Measurements from ENCODE around the gene R3HDM2. TPM values are rescaled to one million over a fixed set of nuclear protein-coding genes. Genes with fewer than 3 reads are reported as not detected.

The R3HDM2 gene
- total and polyA plus RNA-seq, 2 experiments from 2014 or later = 13.4 to 28.7 TPM

DNA sequence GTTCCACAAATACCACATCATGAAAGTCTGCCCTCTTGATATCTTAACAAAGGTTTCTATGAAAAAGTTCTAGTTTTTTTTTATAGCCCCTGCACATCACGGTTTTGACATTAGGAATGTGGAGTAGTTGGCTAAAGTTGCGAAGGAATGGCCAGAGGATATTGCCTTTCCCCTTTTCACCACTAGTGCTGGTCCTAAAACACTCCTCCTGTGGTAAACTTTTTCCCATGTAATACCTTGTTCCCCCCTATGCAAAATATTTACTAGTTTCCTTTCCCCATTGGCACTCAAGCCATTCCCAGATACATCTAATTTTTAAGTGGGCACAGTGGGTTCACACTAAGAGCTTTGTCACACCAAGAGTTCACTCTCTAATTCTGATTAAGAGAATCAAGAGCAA, 33.4 kb downstream of the R3HDM2 start:
- Histone ChIP-seq H4K20me1 (ENCODE audit: insufficient read depth, poor library complexity, severe bottlenecking) (peaks cover 3% of the 10 kb centered on the region), H3K4me3 (no peak overlapping the region), H3K4me1 (ENCODE audit: insufficient read depth) (no peaks in the 10 kb centered on the region), H3K36me3 (replicated peaks; ENCODE audit: insufficient read depth, low read depth) (no peaks in the 10 kb centered on the region), H3K27ac (no peak overlapping the region), H3K79me2 (peaks cover 23% of the 10 kb centered on the region), H3K9me3 (ENCODE audit: low read depth) (no peaks in the 10 kb centered on the region), H3K4me2 (no peak overlapping the region), H3K9me2 (replicated peaks; ENCODE audit: insufficient read depth) (no peaks in the 10 kb centered on the region), H2AFZ (no peak overlapping the region), H3K27me3 (no peaks in the 10 kb centered on the region)
- TF ChIP-seq, protein P1, sequence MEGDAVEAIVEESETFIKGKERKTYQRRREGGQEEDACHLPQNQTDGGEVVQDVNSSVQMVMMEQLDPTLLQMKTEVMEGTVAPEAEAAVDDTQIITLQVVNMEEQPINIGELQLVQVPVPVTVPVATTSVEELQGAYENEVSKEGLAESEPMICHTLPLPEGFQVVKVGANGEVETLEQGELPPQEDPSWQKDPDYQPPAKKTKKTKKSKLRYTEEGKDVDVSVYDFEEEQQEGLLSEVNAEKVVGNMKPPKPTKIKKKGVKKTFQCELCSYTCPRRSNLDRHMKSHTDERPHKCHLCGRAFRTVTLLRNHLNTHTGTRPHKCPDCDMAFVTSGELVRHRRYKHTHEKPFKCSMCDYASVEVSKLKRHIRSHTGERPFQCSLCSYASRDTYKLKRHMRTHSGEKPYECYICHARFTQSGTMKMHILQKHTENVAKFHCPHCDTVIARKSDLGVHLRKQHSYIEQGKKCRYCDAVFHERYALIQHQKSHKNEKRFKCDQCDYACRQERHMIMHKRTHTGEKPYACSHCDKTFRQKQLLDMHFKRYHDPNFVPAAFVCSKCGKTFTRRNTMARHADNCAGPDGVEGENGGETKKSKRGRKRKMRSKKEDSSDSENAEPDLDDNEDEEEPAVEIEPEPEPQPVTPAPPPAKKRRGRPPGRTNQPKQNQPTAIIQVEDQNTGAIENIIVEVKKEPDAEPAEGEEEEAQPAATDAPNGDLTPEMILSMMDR (IDR thresholded peaks at IDR 0.05; ENCODE audit: poor library complexity) = no peak
- TF ChIP-seq EZH2 (IDR thresholded peaks at IDR 0.05; ENCODE audit: borderline replicate concordance) (no peak), EZH2phosphoT487 (IDR thresholded peaks at IDR 0.05; ENCODE audit: low read depth, severe bottlenecking, unreplicated experiment) (no peak)
- 90% methylated on average over 2 of the region's 2 CpGs for WGBS (ENCODE audit: low lambda C conversion rate, missing lambda C conversion rate)
- DNase-seq (ENCODE audit: low spot score) = no peak

DNA sequence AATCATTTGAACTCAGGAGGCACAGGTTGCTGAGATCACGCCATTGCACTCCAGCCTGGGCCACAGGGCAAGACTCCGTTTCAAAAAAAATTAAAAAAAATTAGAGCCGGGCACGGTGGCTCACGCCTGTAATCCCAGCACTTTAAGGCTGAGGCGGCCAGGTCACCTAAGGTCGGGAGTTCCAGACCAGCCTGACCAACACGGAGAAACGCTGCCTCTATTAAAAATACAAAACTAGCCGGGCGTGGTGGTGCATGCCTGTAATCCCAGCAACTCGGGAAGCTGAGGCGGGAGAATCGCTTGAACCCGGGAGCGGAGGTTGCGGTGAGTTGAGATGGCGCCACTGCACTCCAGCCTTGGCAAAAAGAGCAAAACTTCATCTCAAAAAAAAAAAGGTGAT, 35.7 kb downstream of the R3HDM2 start:
- peaks cover 15% of the 10 kb centered on the region for H3K79me2 ChIP-seq
- no peaks in the 10 kb centered on the region for H4K20me1 ChIP-seq (ENCODE audit: insufficient read depth, poor library complexity, severe bottlenecking)
- H3K27me3 ChIP-seq = no peaks in the 10 kb centered on the region
- no peak for DNase-seq (ENCODE audit: low spot score)
- TF ChIP-seq, protein P1 (IDR thresholded peaks at IDR 0.05; ENCODE audit: poor library complexity) = no peak
- no peak for TF ChIP-seq EZH2phosphoT487 (IDR thresholded peaks at IDR 0.05; ENCODE audit: low read depth, severe bottlenecking, unreplicated experiment)
- no peak overlapping the region for H3K27ac ChIP-seq
- H3K4me2 ChIP-seq = no peak overlapping the region
- H3K4me1 ChIP-seq (ENCODE audit: insufficient read depth) = no peaks in the 10 kb centered on the region
- no peak overlapping the region for H3K4me3 ChIP-seq
- WGBS (ENCODE audit: low lambda C conversion rate, missing lambda C conversion rate) = 98% methylated on average over 18 of the region's 18 CpGs
- no peak overlapping the region for H2AFZ ChIP-seq
- H3K9me2 ChIP-seq (replicated peaks; ENCODE audit: insufficient read depth) = no peaks in the 10 kb centered on the region
- H3K9me3 ChIP-seq (ENCODE audit: low read depth) = no peaks in the 10 kb centered on the region
- H3K36me3 ChIP-seq (replicated peaks; ENCODE audit: insufficient read depth, low read depth) = no peaks in the 10 kb centered on the region

DNA sequence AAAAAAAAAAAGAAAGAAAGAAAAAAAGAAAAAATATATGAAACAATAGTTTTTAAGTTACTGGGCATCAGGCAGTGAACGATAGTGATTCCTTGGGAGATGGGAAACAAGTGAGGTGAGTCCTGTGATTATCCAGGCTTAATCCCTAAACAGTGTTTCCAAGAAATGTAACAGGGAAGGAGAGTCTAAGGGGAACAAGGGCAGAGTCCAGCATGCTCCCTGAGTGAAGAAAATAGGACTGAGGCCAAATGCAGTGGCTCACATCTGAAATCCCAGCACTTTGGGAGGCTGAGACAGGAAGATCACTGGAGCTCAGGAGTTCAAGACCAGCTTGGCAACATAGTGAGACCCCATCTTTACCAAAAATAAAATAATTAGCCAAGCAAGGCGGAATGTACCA, 40.7 kb downstream of the R3HDM2 start:
- peak overlapping the region; percentile 64 for H3K27ac ChIP-seq
- H2AFZ ChIP-seq = no peak overlapping the region
- peaks cover 9% of the 10 kb centered on the region for H3K79me2 ChIP-seq
- no peaks in the 10 kb centered on the region for H3K36me3 ChIP-seq (replicated peaks; ENCODE audit: insufficient read depth, low read depth)
- H3K4me2 ChIP-seq = no peak overlapping the region
- no peak overlapping the region for H3K4me3 ChIP-seq
- DNase-seq (ENCODE audit: low spot score) = no peak
- no peaks in the 10 kb centered on the region for H4K20me1 ChIP-seq (ENCODE audit: insufficient read depth, poor library complexity, severe bottlenecking)
- no peaks in the 10 kb centered on the region for H3K9me3 ChIP-seq (ENCODE audit: low read depth)
- no peaks in the 10 kb centered on the region for H3K9me2 ChIP-seq (replicated peaks; ENCODE audit: insufficient read depth)
- no peaks in the 10 kb centered on the region for H3K27me3 ChIP-seq
- H3K4me1 ChIP-seq (ENCODE audit: insufficient read depth) = no peaks in the 10 kb centered on the region
- 82% methylated on average over 2 of the region's 2 CpGs for WGBS (ENCODE audit: low lambda C conversion rate, missing lambda C conversion rate)
- TF ChIP-seq, protein P1 (IDR thresholded peaks at IDR 0.05; ENCODE audit: poor library complexity) = no peak
- no peak for TF ChIP-seq EZH2phosphoT487 (IDR thresholded peaks at IDR 0.05; ENCODE audit: low read depth, severe bottlenecking, unreplicated experiment)

DNA sequence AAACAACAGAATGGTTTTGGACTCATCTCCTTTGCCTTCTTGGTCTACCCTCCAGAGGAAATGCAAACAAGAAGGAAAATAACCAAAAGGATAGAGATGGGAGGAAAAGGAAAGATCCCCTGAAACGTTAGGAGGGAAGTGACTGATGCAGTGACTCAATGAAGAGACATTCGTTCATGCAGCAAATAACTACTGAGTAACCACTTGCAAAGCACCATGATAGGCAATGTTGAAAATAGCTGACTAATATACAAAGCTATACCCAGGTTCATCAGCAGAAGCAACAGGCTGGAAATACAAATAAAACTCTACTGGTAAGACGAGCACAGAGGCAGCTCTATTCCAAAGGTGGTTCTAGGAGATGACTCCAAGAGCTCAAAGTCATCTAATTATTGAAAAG, 41.8 kb downstream of the R3HDM2 start:
- peak; percentile 10 for DNase-seq (ENCODE audit: low spot score)
- H3K4me2 ChIP-seq = no peak overlapping the region
- H3K27ac ChIP-seq = peak overlapping the region; percentile 64

More for the DNA sequence above, 41.8 kb downstream of the R3HDM2 start:
- no peaks in the 10 kb centered on the region for H3K9me3 ChIP-seq (ENCODE audit: low read depth)
- TF ChIP-seq, protein P1 (IDR thresholded peaks at IDR 0.05; ENCODE audit: poor library complexity) = no peak
- TF ChIP-seq EZH2 (IDR thresholded peaks at IDR 0.05; ENCODE audit: borderline replicate concordance) = no peak
- no peaks in the 10 kb centered on the region for H3K4me1 ChIP-seq (ENCODE audit: insufficient read depth)
- no peaks in the 10 kb centered on the region for H3K36me3 ChIP-seq (replicated peaks; ENCODE audit: insufficient read depth, low read depth)
- no peaks in the 10 kb centered on the region for H4K20me1 ChIP-seq (ENCODE audit: insufficient read depth, poor library complexity, severe bottlenecking)
- no peak overlapping the region for H3K4me3 ChIP-seq
- H3K9me2 ChIP-seq (replicated peaks; ENCODE audit: insufficient read depth) = no peaks in the 10 kb centered on the region
- 66% methylated on average over 3 of the region's 3 CpGs for WGBS (ENCODE audit: low lambda C conversion rate, missing lambda C conversion rate)
- no peaks in the 10 kb centered on the region for H3K27me3 ChIP-seq
- peaks cover 9% of the 10 kb centered on the region for H3K79me2 ChIP-seq
- H2AFZ ChIP-seq = no peak overlapping the region
